HG03354 (cell line): ENCODE data around the gene IL15.
"Not testable (repeated sequence)": the region's sequence is repeated elsewhere in the genome, so short reads cannot be mapped to it uniquely, and the experiment has no call there.

Source experiments
- ATAC-seq: cut with Tn5 transposase; IDR thresholded peaks from one replicate; pipeline ENCODE4 v1.9.1; 2021; ENCODE audit warnings: mild to moderate bottlenecking; ENCODE audit not compliant: unreplicated experiment, poor library complexity, severe bottlenecking

The IL15 gene

GRCh38 chr4:141636082-141636770, at the start of gene IL15:
IL15 (plus strand) TSS chr4:141636583; CDS start chr4:141719465, 82,882 bp downstream.
- ATAC-seq: peak; percentile 73

GRCh38 chr4:141587897-141588296, 48.5 kb upstream of the IL15 start:
- no peak for ATAC-seq

GRCh38 chr4:141595531-141595930, 40.9 kb upstream of the IL15 start:
- ATAC-seq: no peak

GRCh38 chr4:141599853-141600252, 36.5 kb upstream of the IL15 start:
- no peak for ATAC-seq

GRCh38 chr4:141604683-141605082, 31.7 kb upstream of the IL15 start:
- not testable (repeated sequence) for ATAC-seq

GRCh38 chr4:141605425-141605856, 30.9 kb upstream of the IL15 start:
- ATAC-seq: no peak

- no peak for ATAC-seq
Measured at GRCh38 chr4:141609243-141609642, 27.1 kb upstream of the IL15 start.

GRCh38 chr4:141610365-141610764, 26.0 kb upstream of the IL15 start:
- no peak for ATAC-seq

- no peak for ATAC-seq
Measured at GRCh38 chr4:141614878-141615586, 21.4 kb upstream of the IL15 start.

GRCh38 chr4:141615587-141615918, 20.8 kb upstream of the IL15 start:
- not testable (repeated sequence) for ATAC-seq

- no peak for ATAC-seq
Measured at GRCh38 chr4:141620715-141621114, 15.7 kb upstream of the IL15 start.

- no peak for ATAC-seq
Measured at GRCh38 chr4:141625023-141625422, 11.4 kb upstream of the IL15 start.

GRCh38 chr4:141630854-141631253, 5.5 kb upstream of the IL15 start:
- ATAC-seq: no peak

GRCh38 chr4:141635736-141636081, 674 bp upstream of the IL15 start:
- ATAC-seq: peak; percentile 34

- ATAC-seq: peak; percentile 61
Measured at GRCh38 chr4:141636771-141637460, 533 bp downstream of the IL15 start.

GRCh38 chr4:141637565-141637964, 1.2 kb downstream of the IL15 start:
- ATAC-seq: peak; percentile 23

- ATAC-seq: no peak
Measured at GRCh38 chr4:141638230-141638629, 1.8 kb downstream of the IL15 start.

- no peak for ATAC-seq
Measured at GRCh38 chr4:141640696-141641095, 4.3 kb downstream of the IL15 start.

GRCh38 chr4:141642063-141642462, 5.7 kb downstream of the IL15 start:
- ATAC-seq: no peak

- no peak for ATAC-seq
Measured at GRCh38 chr4:141642711-141643110, 6.3 kb downstream of the IL15 start.

- peak; percentile 70 for ATAC-seq
Measured at GRCh38 chr4:141643557-141643956, 7.2 kb downstream of the IL15 start.
